ENCODE measurements around the gene DRAXIN.

- TF ChIP-seq CTCF (conservative IDR thresholded peaks at IDR 0.05; ENCODE audit: low read depth, low read length): no peak
- no peak for TF ChIP-seq EZH2 (IDR thresholded peaks at IDR 0.05; ENCODE audit: borderline replicate concordance, low read depth, low read length, poor library complexity, severe bottlenecking)
Observed at GRCh38 chr1:11703357-11704193, 12.1 kb downstream of the DRAXIN start.
